22Rv1 (cell line): ENCODE measurements around the gene DENND2C.

Source experiments
- CTCF ChIP-seq: fragments of 450-650 bp; IDR thresholded peaks from 2 replicates; pipeline ENCODE4 v1.5.1; 2017; ENCODE audit warnings: mild to moderate bottlenecking
- ZFX ChIP-seq: fragments of 450-650 bp; IDR thresholded peaks from 2 replicates; pipeline ENCODE4 v1.6.1; 2017; ENCODE audit warnings: antibody characterized with exemption, borderline replicate concordance

- TF ChIP-seq CTCF (no peak), ZFX (no peak)
Measured at GRCh38 chr1:114552106-114552639, 117.7 kb downstream of the DENND2C start.
